Caco-2 (cell line): ENCODE results near the gene NOSIP. TPM values are rescaled to one million over a fixed set of nuclear protein-coding genes. Genes with fewer than 3 reads are reported as not detected.

Experiments
- BruUV-seq: library from RNA; stranded (reverse); fragments of 400-500 nt; replicated peaks from 2 replicates; lab custom pipeline; 2021; lab: Mats Ljungman, UMichigan
- CTCF ChIA-PET: fragments of 300-600 bp; sonication (Branson Sonifier 250); formaldehyde crosslinking; loops from one replicate; lab custom pipeline; 2022; ENCODE audit warnings: antibody characterized with exemption; lab: Charles Lee
- POLR2A ChIA-PET: fragments of 300-600 bp; sonication (Branson Sonifier 250); formaldehyde crosslinking; loops from one replicate; lab custom pipeline; 2022; ENCODE audit warnings: antibody characterized with exemption; lab: Charles Lee
- DNase-seq, 2 experiments: peaks; one replicate each; pipeline versions ENCODE4 v3.0.0 to v3.0.0-alpha.2; 2020 to 2022
- H3K27me3 ChIP-seq: replicated peaks from 2 replicates; pipeline ENCODE4 v1.6.0; 2011; ENCODE audit warnings: low read length; ENCODE audit not compliant: control insufficient read depth, insufficient read depth
- H3K36me3 ChIP-seq: 2 replicates; pipeline ENCODE4 v1.5.1; 2011; ENCODE audit warnings: low read length; ENCODE audit not compliant: control insufficient read depth, insufficient read depth
- H3K4me1 ChIP-seq: fragments of 250-450 bp; sonication (Bioruptor Pico); 2 replicates; pipeline ENCODE4 v1.5.1; 2020; ENCODE audit warnings: mild to moderate bottlenecking
- H3K4me3 ChIP-seq: 2 replicates; pipeline ENCODE4 v1.5.1; 2011; ENCODE audit warnings: low read depth, mild to moderate bottlenecking, control low read depth, low read length
- H3K9me3 ChIP-seq: fragments of 250-450 bp; sonication (Bioruptor Pico); 2 replicates; pipeline ENCODE4 v1.5.1; 2020; ENCODE audit warnings: mild to moderate bottlenecking, moderate library complexity
- H3K27ac Mint-ChIP-seq: one replicate; pipeline ENCODE4 v1.8.0; 2022; ENCODE audit warnings: mixed read lengths; ENCODE audit not compliant: unreplicated experiment
- H3K27me3 Mint-ChIP-seq: one replicate; pipeline ENCODE4 v1.8.0; 2022; ENCODE audit warnings: mixed read lengths; ENCODE audit not compliant: insufficient read depth, unreplicated experiment
- H3K36me3 Mint-ChIP-seq: one replicate; pipeline ENCODE4 v1.8.0; 2022; ENCODE audit warnings: mild to moderate bottlenecking, mixed read lengths; ENCODE audit not compliant: insufficient read depth, unreplicated experiment
- H3K4me1 Mint-ChIP-seq: one replicate; pipeline ENCODE4 v1.8.0; 2022; ENCODE audit warnings: low read depth, mixed read lengths; ENCODE audit not compliant: unreplicated experiment
- H3K4me3 Mint-ChIP-seq: one replicate; pipeline ENCODE4 v1.8.0; 2022; ENCODE audit warnings: mild to moderate bottlenecking, moderate library complexity, mixed read lengths; ENCODE audit not compliant: unreplicated experiment
- H3K9me3 Mint-ChIP-seq: one replicate; pipeline ENCODE4 v1.8.0; 2022; ENCODE audit warnings: mixed read lengths; ENCODE audit not compliant: unreplicated experiment
- intact Hi-C: fragments of 100-400 bp; cut with micrococcal nuclease; formaldehyde crosslinking; loops from one replicate; pipeline ENCODE4 v1.10.0; 2022; ENCODE audit not compliant: unreplicated experiment
- total RNA-seq: library from RNA; stranded (reverse); gene quantifications from 2 replicates; pipeline ENCODE4 v1.2.3, GENCODE V29; 2022
- TF ChIP-seq, protein P1 (sequence below), 2 experiments: fragments of 200-600 bp in 1 of 2; IDR thresholded peaks; 1 replicate in 1 of 2; 2 replicates in 1 of 2; pipeline versions ENCODE4 v1.5.1 to v1.8.0; 2011 to 2022; ENCODE audit warnings: antibody characterized with exemption in 1 of 2, control low read depth in 1 of 2, inconsistent platforms in 1 of 2, low read depth in 1 of 2, low read length in 1 of 2, mild to moderate bottlenecking in 1 of 2, moderate library complexity in 1 of 2; ENCODE audit not compliant: insufficient read depth in 1 of 2, severe bottlenecking in 1 of 2, unreplicated experiment in 1 of 2

The NOSIP gene
- total RNA-seq, 1 experiment from 2014 or later: 74.7 TPM

DNA sequence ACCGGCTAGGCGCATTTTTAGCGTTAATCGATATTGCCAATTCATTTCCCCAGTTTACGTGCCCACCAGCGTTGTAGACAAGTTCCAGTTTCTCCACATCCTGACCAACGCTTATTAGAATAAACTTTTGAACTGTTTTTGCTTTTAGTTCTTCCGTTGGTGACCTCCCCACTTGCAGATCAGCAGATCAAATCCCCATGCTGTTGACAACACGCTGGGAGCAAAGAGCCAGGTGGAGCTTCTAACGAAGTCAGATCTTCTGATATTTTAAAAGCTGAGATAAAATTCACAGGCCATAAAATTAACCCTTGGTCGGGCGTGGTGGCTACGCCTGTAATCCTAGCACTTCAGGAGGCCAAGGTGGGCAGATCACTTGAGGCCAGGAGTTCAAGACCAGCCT is 31.3 kb downstream of the NOSIP start:
- Mint-ChIP-seq H3K4me3 (no peak overlapping the region), H3K36me3 (peaks cover 36% of the 10 kb centered on the region), H3K4me1 (peaks cover 28% of the 10 kb centered on the region), H3K27me3 (no peaks in the 10 kb centered on the region), H3K9me3 (no peaks in the 10 kb centered on the region), H3K27ac (no peak overlapping the region)
- TF ChIP-seq, protein P1, sequence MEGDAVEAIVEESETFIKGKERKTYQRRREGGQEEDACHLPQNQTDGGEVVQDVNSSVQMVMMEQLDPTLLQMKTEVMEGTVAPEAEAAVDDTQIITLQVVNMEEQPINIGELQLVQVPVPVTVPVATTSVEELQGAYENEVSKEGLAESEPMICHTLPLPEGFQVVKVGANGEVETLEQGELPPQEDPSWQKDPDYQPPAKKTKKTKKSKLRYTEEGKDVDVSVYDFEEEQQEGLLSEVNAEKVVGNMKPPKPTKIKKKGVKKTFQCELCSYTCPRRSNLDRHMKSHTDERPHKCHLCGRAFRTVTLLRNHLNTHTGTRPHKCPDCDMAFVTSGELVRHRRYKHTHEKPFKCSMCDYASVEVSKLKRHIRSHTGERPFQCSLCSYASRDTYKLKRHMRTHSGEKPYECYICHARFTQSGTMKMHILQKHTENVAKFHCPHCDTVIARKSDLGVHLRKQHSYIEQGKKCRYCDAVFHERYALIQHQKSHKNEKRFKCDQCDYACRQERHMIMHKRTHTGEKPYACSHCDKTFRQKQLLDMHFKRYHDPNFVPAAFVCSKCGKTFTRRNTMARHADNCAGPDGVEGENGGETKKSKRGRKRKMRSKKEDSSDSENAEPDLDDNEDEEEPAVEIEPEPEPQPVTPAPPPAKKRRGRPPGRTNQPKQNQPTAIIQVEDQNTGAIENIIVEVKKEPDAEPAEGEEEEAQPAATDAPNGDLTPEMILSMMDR (IDR thresholded peaks at IDR 0.05; ENCODE audit: insufficient read depth in 1 of 2, low read depth in 1 of 2, low read length in 1 of 2, severe bottlenecking in 1 of 2, unreplicated experiment in 1 of 2): no peak
- Histone ChIP-seq H3K4me1 (peaks cover 20% of the 10 kb centered on the region), H3K4me3 (no peak overlapping the region), H3K36me3 (no peaks in the 10 kb centered on the region), H3K27me3 (no peaks in the 10 kb centered on the region), H3K9me3 (no peaks in the 10 kb centered on the region)
- no peak for DNase-seq
- ChIA-PET CTCF (interaction anchor here (0.6 to 2.0 kb wide), 5 partner anchors 21 to 75 kb away, joined by 3 to 7 read pairs (median 6); partner anchors contain the start of gene FLT3LG), POLR2A (no interaction called here)
- intact Hi-C loops: no loop called here
- no TSS peak for BruUV-seq

DNA sequence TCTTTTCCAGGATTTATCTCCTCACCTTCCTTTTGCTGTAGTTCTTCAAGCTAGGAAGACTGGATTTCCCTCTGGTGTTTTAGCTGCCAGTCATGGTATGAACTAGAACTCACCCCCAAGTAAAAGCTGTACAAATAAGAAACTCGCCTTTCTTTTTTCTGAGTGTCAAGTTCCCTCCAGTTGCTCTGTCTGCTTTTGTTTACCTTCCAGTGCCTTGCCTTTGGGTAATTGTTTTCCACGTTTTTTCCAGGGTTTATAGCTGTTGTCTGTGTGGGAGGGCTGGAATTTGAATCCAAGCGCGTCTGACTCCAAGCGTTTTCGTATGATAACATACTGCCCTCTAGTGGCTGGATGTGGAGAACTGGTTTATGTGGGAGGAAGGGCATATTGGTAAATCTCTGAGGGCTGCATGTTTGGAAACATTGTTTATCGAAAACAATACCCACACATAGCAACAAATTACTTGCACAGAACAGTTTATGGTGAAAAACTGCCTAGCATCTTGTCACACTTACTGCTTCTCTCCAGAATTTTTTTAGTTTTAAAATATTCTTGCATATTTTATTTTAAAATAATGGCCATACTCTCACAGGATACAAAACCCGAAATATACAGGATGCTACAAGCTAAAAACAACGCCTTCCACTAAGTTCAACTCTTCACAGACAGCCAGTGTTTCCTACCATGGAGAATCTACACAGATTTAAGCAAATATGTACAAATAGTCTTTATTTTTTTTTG is 33.4 kb downstream of the NOSIP start:
- TF ChIP-seq, protein P1 (IDR thresholded peaks at IDR 0.05; ENCODE audit: insufficient read depth in 1 of 2, low read depth in 1 of 2, low read length in 1 of 2, severe bottlenecking in 1 of 2, unreplicated experiment in 1 of 2): peak; percentile 84 to 86
- H3K27me3 Mint-ChIP-seq: no peaks in the 10 kb centered on the region
- ChIA-PET POLR2A (interaction anchor here (0.8 to 1.6 kb wide), 7 partner anchors 23 to 95 kb away, joined by 3 to 10 read pairs (median 6); partner anchors contain the start of genes ALDH16A1, NOSIP and RPS11), CTCF (interaction anchor here (0.7 to 2.4 kb wide), 19 partner anchors 11 to 155 kb away, joined by 3 to 62 read pairs (median 7); partner anchors contain the start of genes FCGRT, FLT3LG, NOSIP and RPS11)
- no TSS peak for BruUV-seq
- intact Hi-C loops: loop anchor here (1.0 kb wide), 2 partner anchors 23 to 41 kb away; no protein-coding TSS in a partner anchor
- peak; percentile 88 to 89 for DNase-seq
- no peaks in the 10 kb centered on the region for H3K27me3 ChIP-seq
- H3K4me1 Mint-ChIP-seq: peaks cover 21% of the 10 kb centered on the region
- H3K36me3 Mint-ChIP-seq: peaks cover 23% of the 10 kb centered on the region
- H3K4me3 Mint-ChIP-seq: peak overlapping the region; percentile 54
- H3K4me3 ChIP-seq: no peak overlapping the region
- no peaks in the 10 kb centered on the region for H3K9me3 Mint-ChIP-seq
- H3K9me3 ChIP-seq: no peaks in the 10 kb centered on the region
- H3K36me3 ChIP-seq: no peaks in the 10 kb centered on the region; the same call in 1 of the 2 replicates
- peaks cover 3% of the 10 kb centered on the region; the same call in 1 of the 2 replicates for H3K4me1 ChIP-seq
- H3K27ac Mint-ChIP-seq: peak overlapping the region; percentile 44

DNA sequence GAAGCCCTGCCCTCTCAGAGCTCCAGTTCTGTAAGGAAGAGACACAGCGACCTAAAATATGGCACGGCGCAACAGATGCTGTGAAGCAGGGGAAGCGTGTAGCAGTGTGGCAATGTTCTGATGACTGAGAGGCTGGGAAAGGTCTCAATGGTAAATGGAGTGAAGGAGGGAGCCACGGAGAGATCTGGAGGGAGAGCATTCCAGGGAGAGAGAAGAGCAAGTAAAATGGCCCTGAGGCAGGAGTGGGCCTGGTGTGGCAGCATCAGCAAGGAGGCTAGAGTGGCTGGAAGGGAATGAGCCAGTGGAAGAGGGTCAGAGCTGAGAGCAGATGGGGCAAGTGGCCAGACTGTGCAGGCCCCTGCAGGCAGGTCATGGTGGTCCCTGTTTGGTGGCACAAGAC is 36.2 kb downstream of the NOSIP start:
- no peaks in the 10 kb centered on the region for H3K27me3 ChIP-seq
- no TSS peak for BruUV-seq
- peaks cover 3% of the 10 kb centered on the region; the same call in 1 of the 2 replicates for H3K4me1 ChIP-seq
- CTCF ChIA-PET: interaction anchor here (1.5 kb wide), 1 partner anchor 26 kb away, joined by 4 read pairs; no protein-coding TSS in a partner anchor
- Mint-ChIP-seq H3K27me3 (no peaks in the 10 kb centered on the region), H3K9me3 (no peaks in the 10 kb centered on the region), H3K4me1 (peaks cover 21% of the 10 kb centered on the region), H3K27ac (no peak overlapping the region), H3K4me3 (no peak overlapping the region), H3K36me3 (peaks cover 20% of the 10 kb centered on the region)
- intact Hi-C loops: no loop called here
- POLR2A ChIA-PET: interaction anchor here (0.6 kb wide), 1 partner anchor 133 kb away, joined by 3 read pairs; the partner anchor contains the start of gene PRMT1
- TF ChIP-seq, protein P1 (IDR thresholded peaks at IDR 0.05; ENCODE audit: insufficient read depth in 1 of 2, low read depth in 1 of 2, low read length in 1 of 2, severe bottlenecking in 1 of 2, unreplicated experiment in 1 of 2): no peak
- H3K36me3 ChIP-seq: peaks cover under 1% of the 10 kb centered on the region; the same call in 1 of the 2 replicates
- H3K9me3 ChIP-seq: no peaks in the 10 kb centered on the region
- no peak overlapping the region for H3K4me3 ChIP-seq
- no peak for DNase-seq
